Naive B cell (primary cell): ENCODE measurements around the gene ISM2. TPM values are rescaled to one million over a fixed set of nuclear protein-coding genes. Genes with fewer than 3 reads are reported as not detected.

Experiments
- ATAC-seq, 2 donors: fragments of 150-1000 bp; cut with Tn5 transposase; 2 replicates each; pipeline ENCODE4 v1.10.0; 2021; ENCODE audit warnings: low read depth in 2 of 2, mild to moderate bottlenecking in 2 of 2, moderate library complexity in 2 of 2
- DNase-seq: peaks from one replicate; pipeline ENCODE4 v3.0.0; 2022
- H3K27ac Mint-ChIP-seq, 6 donors: one replicate each; pipeline ENCODE4 v1.8.0; 2020 to 2022; ENCODE audit warnings: mild to moderate bottlenecking in 6 of 6, mixed read lengths in 6 of 6, moderate library complexity in 5 of 6, inconsistent platforms in 2 of 6
- H3K27me3 Mint-ChIP-seq, 3 donors: one replicate each; pipeline ENCODE4 v1.8.0; 2021 to 2022; ENCODE audit warnings: mixed read lengths in 3 of 3, mild to moderate bottlenecking in 1 of 3
- H3K36me3 Mint-ChIP-seq, 2 donors: one replicate each; pipeline ENCODE4 v1.8.0; 2020 to 2022; ENCODE audit warnings: mixed read lengths in 2 of 2, inconsistent platforms in 1 of 2, mild to moderate bottlenecking in 1 of 2
- H3K4me1 Mint-ChIP-seq, 3 donors: one replicate each; pipeline ENCODE4 v1.8.0; 2020 to 2022; ENCODE audit warnings: mixed read lengths in 3 of 3, inconsistent platforms in 1 of 3, mild to moderate bottlenecking in 1 of 3, moderate library complexity in 1 of 3
- H3K4me3 Mint-ChIP-seq, 8 donors: one replicate each; pipeline ENCODE4 v1.8.0; 2020 to 2022; ENCODE audit warnings: mild to moderate bottlenecking in 8 of 8, mixed read lengths in 8 of 8, moderate library complexity in 8 of 8, inconsistent platforms in 2 of 8
- H3K9me3 Mint-ChIP-seq, 7 donors: one replicate each; pipeline ENCODE4 v1.8.0; 2020 to 2022; ENCODE audit warnings: mixed read lengths in 7 of 7, mild to moderate bottlenecking in 5 of 7, inconsistent platforms in 2 of 7, moderate library complexity in 1 of 7
- polyA plus RNA-seq, 6 donors: library from polyadenylated mRNA; unstranded; fragments of 300-500 nt; fragmentation: Illumina TruSeq; gene quantifications; one replicate each; pipeline ENCODE4 v1.2.3, GENCODE V29; 2021; ENCODE audit warnings: low read depth in 6 of 6

Gene ISM2
- polyA plus RNA-seq, 6 donors from 2014 or later = 0.57 TPM; not detected in 5

GRCh38 chr14:77473921-77474320, 24.7 kb downstream of the ISM2 start:
- Mint-ChIP-seq H3K9me3 (no peaks in the 10 kb centered on the region), H3K36me3 (peaks cover 7 to 8% of the 10 kb centered on the region in 2 donors), H3K4me1 (peaks cover 0 to 2% (median 0%) of the 10 kb centered on the region in 3 donors), H3K27me3 (no peaks in the 10 kb centered on the region), H3K27ac (peak overlapping the region in 2 of 6 donors; percentile 69), H3K4me3 (no peak overlapping the region)
- DNase-seq = no peak
- ATAC-seq = no peak

- Mint-ChIP-seq H3K27me3 (no peaks in the 10 kb centered on the region), H3K27ac (no peak overlapping the region), H3K4me3 (no peak overlapping the region), H3K36me3 (peaks cover 14 to 20% of the 10 kb centered on the region in 2 donors), H3K4me1 (no peaks in the 10 kb centered on the region), H3K9me3 (no peaks in the 10 kb centered on the region)
- ATAC-seq = no peak
- DNase-seq = no peak
Measured at GRCh38 chr14:77470224-77470870, 28.3 kb downstream of the ISM2 start.

- no peaks in the 10 kb centered on the region for H3K27me3 Mint-ChIP-seq
- H3K27ac Mint-ChIP-seq = no peak overlapping the region
- no peak overlapping the region for H3K4me3 Mint-ChIP-seq
- peaks cover 20 to 22% of the 10 kb centered on the region in 2 donors for H3K36me3 Mint-ChIP-seq
- DNase-seq (no peak), ATAC-seq (no peak)
- H3K9me3 Mint-ChIP-seq = no peaks in the 10 kb centered on the region
- H3K4me1 Mint-ChIP-seq = no peaks in the 10 kb centered on the region
Measured at GRCh38 chr14:77469539-77469938, 29.1 kb downstream of the ISM2 start.

- H3K4me3 Mint-ChIP-seq = no peak overlapping the region
- no peak for ATAC-seq
- H3K36me3 Mint-ChIP-seq = peaks cover 20 to 22% of the 10 kb centered on the region in 2 donors
- H3K27me3 Mint-ChIP-seq = no peaks in the 10 kb centered on the region
- no peaks in the 10 kb centered on the region for H3K4me1 Mint-ChIP-seq
- no peak for DNase-seq
- H3K27ac Mint-ChIP-seq = peak overlapping the region in 1 of 6 donors; percentile 56
- no peaks in the 10 kb centered on the region for H3K9me3 Mint-ChIP-seq
Measured at GRCh38 chr14:77469067-77469505, 29.5 kb downstream of the ISM2 start.

- Mint-ChIP-seq H3K4me1 (no peaks in the 10 kb centered on the region), H3K9me3 (no peaks in the 10 kb centered on the region), H3K36me3 (peaks cover 20 to 24% of the 10 kb centered on the region in 2 donors), H3K4me3 (no peak overlapping the region), H3K27ac (peak overlapping the region in 1 of 6 donors; percentile 78), H3K27me3 (no peaks in the 10 kb centered on the region)
- no peak for DNase-seq
- ATAC-seq = no peak
Measured at GRCh38 chr14:77467801-77468200, 30.8 kb downstream of the ISM2 start.

GRCh38 chr14:77459072-77459723, 39.4 kb downstream of the ISM2 start:
- Mint-ChIP-seq H3K4me1 (peaks cover 36 to 39% (median 37%) of the 10 kb centered on the region in 3 donors), H3K36me3 (peaks cover 8 to 22% of the 10 kb centered on the region in 2 donors), H3K27me3 (no peaks in the 10 kb centered on the region), H3K27ac (peak overlapping the region; percentile 32 to 100 (median 93)), H3K9me3 (no peaks in the 10 kb centered on the region), H3K4me3 (peak overlapping the region; percentile 99 to 100 (median 100))
- DNase-seq (peak; percentile 43), ATAC-seq (no peak)

GRCh38 chr14:77458249-77458950, 40.2 kb downstream of the ISM2 start:
- peak overlapping the region; percentile 99 to 100 (median 100) for H3K4me3 Mint-ChIP-seq
- H3K4me1 Mint-ChIP-seq = peaks cover 37 to 39% (median 39%) of the 10 kb centered on the region in 3 donors

GRCh38 chr14:77457522-77458248, 40.9 kb downstream of the ISM2 start, which contains the start of the genes AHSA1 and VIPAS39:
AHSA1 (plus strand) TSS chr14:77458093; CDS start chr14:77458190, 97 bp downstream.
VIPAS39 (minus strand) TSS chr14:77457601; CDS start chr14:77454102, 3,499 bp downstream.
- Mint-ChIP-seq H3K27ac (peak within 1 kb of the TSS; percentile 96 to 100 (median 100)), H3K4me1 (peaks cover 37 to 43% (median 43%) of the 10 kb centered on the region in 3 donors), H3K36me3 (peaks cover 13 to 27% of the 10 kb centered on the region in 2 donors), H3K4me3 (peak within 1 kb of the TSS; percentile 99 to 100 (median 100)), H3K9me3 (no peaks in the 10 kb centered on the region), H3K27me3 (no peaks in the 10 kb centered on the region)
- DNase-seq (peak; percentile 95), ATAC-seq (peak; percentile 93)

More at GRCh38 chr14:77458249-77458950, 40.2 kb downstream of the ISM2 start:
- peak overlapping the region; percentile 88 to 100 (median 99) for H3K27ac Mint-ChIP-seq
- H3K27me3 Mint-ChIP-seq = no peaks in the 10 kb centered on the region
- no peaks in the 10 kb centered on the region for H3K9me3 Mint-ChIP-seq
- H3K36me3 Mint-ChIP-seq = peaks cover 8 to 24% of the 10 kb centered on the region in 2 donors
- ATAC-seq (peak; percentile 5 to 6), DNase-seq (peak; percentile 28)

- DNase-seq = no peak
- peak; percentile 2 for ATAC-seq
- Mint-ChIP-seq H3K36me3 (peaks cover 14 to 23% of the 10 kb centered on the region in 2 donors), H3K4me1 (peaks cover 37 to 43% (median 43%) of the 10 kb centered on the region in 3 donors), H3K9me3 (no peaks in the 10 kb centered on the region), H3K27me3 (no peaks in the 10 kb centered on the region), H3K4me3 (peak overlapping the region; percentile 99 to 100 (median 100)), H3K27ac (peak overlapping the region; percentile 96 to 100 (median 100))
Measured at GRCh38 chr14:77457115-77457521, 41.5 kb downstream of the ISM2 start.

- H3K27me3 Mint-ChIP-seq = no peaks in the 10 kb centered on the region
Measured at GRCh38 chr14:77455966-77456640, 42.5 kb downstream of the ISM2 start.

GRCh38 chr14:77442196-77442595, 56.4 kb downstream of the ISM2 start:
- Mint-ChIP-seq H3K36me3 (peaks cover 14 to 24% of the 10 kb centered on the region in 2 donors), H3K9me3 (no peaks in the 10 kb centered on the region), H3K4me3 (no peak overlapping the region), H3K27ac (peak overlapping the region in 1 of 6 donors; percentile 28), H3K4me1 (no peaks in the 10 kb centered on the region), H3K27me3 (no peaks in the 10 kb centered on the region)
- ATAC-seq (no peak), DNase-seq (no peak)

More at GRCh38 chr14:77455966-77456640, 42.5 kb downstream of the ISM2 start:
- DNase-seq = no peak
- H3K9me3 Mint-ChIP-seq = no peaks in the 10 kb centered on the region
- peaks cover 37 to 43% (median 42%) of the 10 kb centered on the region in 3 donors for H3K4me1 Mint-ChIP-seq
- H3K36me3 Mint-ChIP-seq = peaks cover 17 to 24% of the 10 kb centered on the region in 2 donors
- no peak for ATAC-seq
- peak overlapping the region; percentile 99 to 100 (median 100) for H3K4me3 Mint-ChIP-seq
- H3K27ac Mint-ChIP-seq = peak overlapping the region in 4 of 6 donors; percentile 96 to 100 (median 100)

GRCh38 chr14:77439861-77440260, 58.8 kb downstream of the ISM2 start:
- Mint-ChIP-seq H3K4me3 (no peak overlapping the region), H3K9me3 (no peaks in the 10 kb centered on the region), H3K4me1 (no peaks in the 10 kb centered on the region), H3K27me3 (no peaks in the 10 kb centered on the region), H3K36me3 (peaks cover 25 to 41% of the 10 kb centered on the region in 2 donors), H3K27ac (no peak overlapping the region)
- ATAC-seq (no peak), DNase-seq (no peak)
